Smooth muscle cell (in vitro differentiated cells): ENCODE results near the gene APOBEC2. TPM values are rescaled to one million over a fixed set of nuclear protein-coding genes. Genes with fewer than 3 reads are reported as not detected.
A peak's percentile ranks its signal among the peaks of the same experiment; 100 is the strongest.

ENCODE experiments used
- DNase-seq: peaks from one replicate; lab custom pipeline; 2025; ENCODE audit not compliant: unreplicated experiment; lab: John Stamatoyannopoulos, UW
- H2AFZ ChIP-seq: fragments of 200-600 bp; sonication (generic); 2 replicates; pipeline ENCODE4 v1.6.0; 2016; ENCODE audit warnings: antibody characterized with exemption, low read depth, mild to moderate bottlenecking
- H3F3A ChIP-seq: fragments of 200-600 bp; sonication (generic); 2 replicates; pipeline ENCODE4 v1.6.0; 2017; ENCODE audit warnings: antibody characterized with exemption, low read depth
- H3K27ac ChIP-seq: fragments of 200-600 bp; sonication (generic); 2 replicates; pipeline ENCODE4 v1.5.1; 2016; ENCODE audit warnings: low read depth, mild to moderate bottlenecking
- H3K27me3 ChIP-seq: fragments of 200-600 bp; sonication (generic); 2 replicates; pipeline ENCODE4 v1.6.1; 2016; ENCODE audit warnings: low read depth, mild to moderate bottlenecking
- H3K36me3 ChIP-seq: fragments of 200-600 bp; sonication (generic); 2 replicates; pipeline ENCODE4 v1.5.1; 2016; ENCODE audit warnings: low read depth
- H3K4me1 ChIP-seq: fragments of 200-600 bp; sonication (generic); 2 replicates; pipeline ENCODE4 v1.5.1; 2016; ENCODE audit warnings: low read depth
- H3K4me2 ChIP-seq: fragments of 200-600 bp; sonication (generic); 2 replicates; pipeline ENCODE4 v1.6.0; 2016; ENCODE audit warnings: mild to moderate bottlenecking
- H3K4me3 ChIP-seq: fragments of 200-600 bp; sonication (generic); 2 replicates; pipeline ENCODE4 v1.5.1; 2016; ENCODE audit warnings: mild to moderate bottlenecking
- H3K79me2 ChIP-seq: fragments of 200-600 bp; sonication (generic); 2 replicates; pipeline ENCODE4 v1.6.0; 2016; ENCODE audit warnings: low read depth, mild to moderate bottlenecking
- H3K9ac ChIP-seq: fragments of 200-600 bp; sonication (generic); 2 replicates; pipeline ENCODE4 v1.6.0; 2016; ENCODE audit warnings: low read depth
- H3K9me3 ChIP-seq: fragments of 200-600 bp; sonication (generic); replicated peaks from 2 replicates; pipeline ENCODE4 v1.5.1; 2016; ENCODE audit warnings: low read depth
- H4K20me1 ChIP-seq: fragments of 200-600 bp; sonication (generic); 2 replicates; pipeline ENCODE4 v1.6.0; 2016; ENCODE audit warnings: low read depth
- CTCF ChIP-seq: fragments of 200-600 bp; sonication (generic); IDR thresholded peaks from 2 replicates; pipeline ENCODE4 v1.5.1; 2017; ENCODE audit warnings: borderline replicate concordance, mild to moderate bottlenecking, antibody characterized with exemption; ENCODE audit not compliant: insufficient read depth, poor library complexity, severe bottlenecking
- WGBS: methylation state at CpG from one replicate; pipeline ENCODE4 v1.1.7; 2016; ENCODE audit warnings: low lambda C conversion rate; 5-methylcytosine and 5-hydroxymethylcytosine counted together
- polyA plus RNA-seq: library from polyadenylated mRNA; unstranded; fragments of >200 nt; fragmentation: Nextera tagmentation; extraction: Ambion mirVana; gene quantifications from 2 replicates; pipeline ENCODE4 v1.2.1, GENCODE V29; 2016
- total RNA-seq: library from RNA; depleted of rRNA; stranded (reverse); fragments of >200 nt; gene quantifications from 2 replicates; pipeline ENCODE4 v1.2.3, GENCODE V29; 2014

Gene APOBEC2
- total and polyA plus RNA-seq, 2 experiments from 2014 or later, result 1.2 TPM; not detected in 1

GRCh38 chr6:41092421-41093140 lies 39.6 kb downstream of the APOBEC2 start:
- WGBS, result 100% methylated on average over 4 of the region's 4 CpGs
- H3F3A ChIP-seq, result peaks cover 10% of the 10 kb centered on the region
- no peak overlapping the region for H3K9ac ChIP-seq
- peaks cover 8% of the 10 kb centered on the region for H3K79me2 ChIP-seq
- TF ChIP-seq CTCF, result peak; percentile 36
- H3K27me3 ChIP-seq, result no peaks in the 10 kb centered on the region
- H3K4me1 ChIP-seq, result no peaks in the 10 kb centered on the region
- DNase-seq, result no peak
- H3K27ac ChIP-seq, result no peak overlapping the region
- no peak overlapping the region for H3K4me3 ChIP-seq
- H2AFZ ChIP-seq, result no peak overlapping the region
- no peaks in the 10 kb centered on the region for H3K9me3 ChIP-seq
- H4K20me1 ChIP-seq, result peaks cover 93% of the 10 kb centered on the region
- peaks cover 75% of the 10 kb centered on the region for H3K36me3 ChIP-seq
- H3K4me2 ChIP-seq, result no peak overlapping the region

- H3K4me1 ChIP-seq, result no peaks in the 10 kb centered on the region
- 96% methylated on average over 6 of the region's 6 CpGs for WGBS
- no peak for DNase-seq
These were observed 40.7 kb downstream of the APOBEC2 start for GRCh38 chr6:41093729-41094128.

GRCh38 chr6:41097467-41098090 lies 44.6 kb downstream of the APOBEC2 start:
- peak overlapping the region; percentile 17 for H3K27ac ChIP-seq
- H3K4me2 ChIP-seq, result no peak overlapping the region
- H3K4me3 ChIP-seq, result no peak overlapping the region
- peaks cover 71% of the 10 kb centered on the region for H3K36me3 ChIP-seq
- 67% methylated on average over 5 of the region's 5 CpGs for WGBS
- peaks cover 4% of the 10 kb centered on the region for H3K79me2 ChIP-seq
- no peaks in the 10 kb centered on the region for H3K9me3 ChIP-seq
- no peaks in the 10 kb centered on the region for H3K4me1 ChIP-seq
- H4K20me1 ChIP-seq, result peaks cover 87% of the 10 kb centered on the region
- no peak for DNase-seq
- no peak for TF ChIP-seq CTCF
- no peaks in the 10 kb centered on the region for H3K27me3 ChIP-seq
- peaks cover 10% of the 10 kb centered on the region for H3F3A ChIP-seq
- H2AFZ ChIP-seq, result no peak overlapping the region
- H3K9ac ChIP-seq, result no peak overlapping the region

More at GRCh38 chr6:41093729-41094128, 40.7 kb downstream of the APOBEC2 start:
- Histone ChIP-seq H3K4me2 (no peak overlapping the region), H3K4me3 (no peak overlapping the region), H3K27me3 (no peaks in the 10 kb centered on the region), H3K9me3 (no peaks in the 10 kb centered on the region), H3F3A (peaks cover 10% of the 10 kb centered on the region), H4K20me1 (peaks cover 92% of the 10 kb centered on the region), H2AFZ (no peak overlapping the region), H3K79me2 (peaks cover 5% of the 10 kb centered on the region), H3K27ac (no peak overlapping the region), H3K36me3 (peaks cover 83% of the 10 kb centered on the region), H3K9ac (no peak overlapping the region)
- TF ChIP-seq CTCF, result no peak
